Endothelial cell of umbilical vein (primary cell): Measurements from ENCODE around the gene MYO9B.

Source experiments
- EZH2 ChIP-seq: IDR thresholded peaks from 2 replicates; pipeline ENCODE4 v1.6.1; 2012; ENCODE audit warnings: borderline replicate concordance, low read depth, mild to moderate bottlenecking, moderate library complexity, low read length, inconsistent platforms; ENCODE audit not compliant: severe bottlenecking
- POLR2AphosphoS5 ChIP-seq: IDR thresholded peaks from 2 replicates; pipeline ENCODE4 v1.6.1; 2012; ENCODE audit warnings: low read depth, mild to moderate bottlenecking, control low read depth, low read length, moderate library complexity; ENCODE audit not compliant: insufficient read depth
- TF ChIP-seq, protein P1 (sequence below), 2 donors: IDR thresholded peaks; 1 replicate in 1 of 2; 2 replicates in 1 of 2; pipeline ENCODE4 v1.5.1; 2011; ENCODE audit warnings: low read length in 2 of 2, mild to moderate bottlenecking in 2 of 2, moderate library complexity in 2 of 2, control low read depth in 1 of 2, inconsistent platforms in 1 of 2, low read depth in 1 of 2; ENCODE audit not compliant: insufficient read depth in 1 of 2; ENCODE audit errors: extremely low read depth in 1 of 2

DNA sequence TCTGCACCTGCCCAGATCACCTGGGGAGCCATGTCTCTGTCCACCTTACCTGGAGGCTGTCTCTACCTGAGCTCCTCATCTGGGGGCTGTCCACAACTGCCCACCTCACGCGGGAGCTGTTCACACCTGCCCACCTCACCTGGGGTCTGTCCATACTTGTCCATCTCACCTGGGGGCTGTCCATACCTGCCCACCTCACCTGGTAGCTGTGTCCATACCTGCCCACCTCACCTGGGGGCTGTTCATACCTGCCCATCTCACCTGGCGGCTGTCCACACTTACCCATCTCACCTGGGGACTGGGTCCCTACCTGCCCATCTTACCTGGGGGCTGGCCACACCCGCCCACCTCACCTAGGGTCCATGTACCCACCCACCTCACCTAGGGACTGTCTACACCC, 38.9 kb upstream of the MYO9B start:
- TF ChIP-seq, protein P1, sequence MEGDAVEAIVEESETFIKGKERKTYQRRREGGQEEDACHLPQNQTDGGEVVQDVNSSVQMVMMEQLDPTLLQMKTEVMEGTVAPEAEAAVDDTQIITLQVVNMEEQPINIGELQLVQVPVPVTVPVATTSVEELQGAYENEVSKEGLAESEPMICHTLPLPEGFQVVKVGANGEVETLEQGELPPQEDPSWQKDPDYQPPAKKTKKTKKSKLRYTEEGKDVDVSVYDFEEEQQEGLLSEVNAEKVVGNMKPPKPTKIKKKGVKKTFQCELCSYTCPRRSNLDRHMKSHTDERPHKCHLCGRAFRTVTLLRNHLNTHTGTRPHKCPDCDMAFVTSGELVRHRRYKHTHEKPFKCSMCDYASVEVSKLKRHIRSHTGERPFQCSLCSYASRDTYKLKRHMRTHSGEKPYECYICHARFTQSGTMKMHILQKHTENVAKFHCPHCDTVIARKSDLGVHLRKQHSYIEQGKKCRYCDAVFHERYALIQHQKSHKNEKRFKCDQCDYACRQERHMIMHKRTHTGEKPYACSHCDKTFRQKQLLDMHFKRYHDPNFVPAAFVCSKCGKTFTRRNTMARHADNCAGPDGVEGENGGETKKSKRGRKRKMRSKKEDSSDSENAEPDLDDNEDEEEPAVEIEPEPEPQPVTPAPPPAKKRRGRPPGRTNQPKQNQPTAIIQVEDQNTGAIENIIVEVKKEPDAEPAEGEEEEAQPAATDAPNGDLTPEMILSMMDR (IDR thresholded peaks at IDR 0.05; ENCODE audit: extremely low read depth in 1 of 2, insufficient read depth in 1 of 2, low read depth in 1 of 2, low read length in 2 of 2), result no peak
- TF ChIP-seq POLR2AphosphoS5 (no peak), EZH2 (no peak)
